Esophagus squamous epithelium (tissue), 5 donors: ENCODE measurements around the gene SLC28A3. TPM values are rescaled to one million over a fixed set of nuclear protein-coding genes. Genes with fewer than 3 reads are reported as not detected.

Source experiments
- DNase-seq: peaks from one replicate; lab custom pipeline; 2025; lab: John Stamatoyannopoulos, UW
- H3K27ac ChIP-seq, 4 donors: fragments of 200-600 bp; sonication (generic); one replicate each; pipeline ENCODE4 v1.5.1; 2016 to 2019; ENCODE audit warnings: mild to moderate bottlenecking in 1 of 4
- H3K27me3 ChIP-seq, 4 donors: fragments of 200-600 bp; sonication (generic); 1 replicate in 3 of 4; 2 replicates in 1 of 4; pipeline versions ENCODE4 v1.5.1 to v1.6.0; 2017 to 2021; ENCODE audit warnings: antibody characterized with exemption in 1 of 4
- H3K36me3 ChIP-seq, 3 donors: fragments of 200-600 bp; sonication (generic); one replicate each; pipeline ENCODE4 v1.5.1; 2016 to 2019
- H3K4me1 ChIP-seq, 3 donors: fragments of 200-600 bp; sonication (generic); one replicate each; pipeline ENCODE4 v1.5.1; 2017 to 2019
- H3K4me3 ChIP-seq, 4 donors: fragments of 200-600 bp; sonication (generic); 1 replicate in 3 of 4; 2 replicates in 1 of 4; pipeline ENCODE4 v1.5.1; 2016 to 2019; ENCODE audit warnings: mild to moderate bottlenecking in 2 of 4, moderate library complexity in 1 of 4
- H3K9me3 ChIP-seq, 3 donors: fragments of 200-600 bp; sonication (generic); one replicate each; pipeline ENCODE4 v1.5.1; 2016 to 2019
- CTCF ChIP-seq, 6 experiments: fragments of 450-650 bp in 4 of 6; fragments of 200-600 bp in 2 of 6; sonication (generic) in 2 of 6; IDR thresholded peaks; one replicate each; pipeline ENCODE4 v1.5.1; 2016 to 2019; ENCODE audit warnings: antibody characterized with exemption in 6 of 6, mild to moderate bottlenecking in 4 of 6, moderate library complexity in 4 of 6
- POLR2A ChIP-seq, 4 donors: fragments of 450-650 bp; IDR thresholded peaks; one replicate each; pipeline ENCODE4 v1.6.1; 2017; ENCODE audit warnings: antibody characterized with exemption in 4 of 4, mild to moderate bottlenecking in 4 of 4, moderate library complexity in 3 of 4
- WGBS, 2 donors: methylation state at CpG; one replicate each; pipeline ENCODE4 v1.1.5; 2018; 5-methylcytosine and 5-hydroxymethylcytosine counted together
- intact Hi-C: fragments of 100-400 bp; cut with DNase I; formaldehyde crosslinking; loops from one replicate; pipeline ENCODE4 v1.15.0; 2022
- total RNA-seq, 4 donors: library from RNA; depleted of rRNA; stranded (reverse); fragments of >200 nt; gene quantifications; one replicate each; pipeline ENCODE4 v1.1.0, GENCODE V29; 2016
- donor health status: DM: yes; HTN: yes; CAD: no.

The SLC28A3 gene
- total RNA-seq, 4 donors from 2014 or later: 0.95 to 16.1 (median 2.7) TPM

GRCh38 chr9:84238652-84239051 lies 101.9 kb downstream of the SLC28A3 start:
- H3K36me3 ChIP-seq: no peaks in the 10 kb centered on the region
- 71 to 79% methylated on average over 4 of the region's 4 CpGs for WGBS, 2 donors
- H3K27me3 ChIP-seq: no peaks in the 10 kb centered on the region
- no peak for DNase-seq
- H3K4me3 ChIP-seq: no peak overlapping the region
- no peaks in the 10 kb centered on the region for H3K9me3 ChIP-seq
- H3K4me1 ChIP-seq: no peaks in the 10 kb centered on the region
- no peak overlapping the region for H3K27ac ChIP-seq
- intact Hi-C loops: no loop called here
- TF ChIP-seq CTCF (IDR thresholded peaks at IDR 0.05) (peak in 1 of 6 experiments; percentile 25), POLR2A (IDR thresholded peaks at IDR 0.05) (no peak)

GRCh38 chr9:84235511-84235910 lies 105.0 kb downstream of the SLC28A3 start:
- no peaks in the 10 kb centered on the region for H3K36me3 ChIP-seq
- no peaks in the 10 kb centered on the region for H3K27me3 ChIP-seq
- intact Hi-C loops: no loop called here
- no peak for TF ChIP-seq POLR2A (IDR thresholded peaks at IDR 0.05)
- TF ChIP-seq CTCF (IDR thresholded peaks at IDR 0.05): no peak
- no peak for DNase-seq
- WGBS, 2 donors: 80 to 100% methylated on average over 2 to 4 of the region's 4 CpGs
- no peak overlapping the region for H3K27ac ChIP-seq
- H3K9me3 ChIP-seq: no peaks in the 10 kb centered on the region
- H3K4me1 ChIP-seq: no peaks in the 10 kb centered on the region
- no peak overlapping the region for H3K4me3 ChIP-seq

- Histone ChIP-seq H3K27me3 (no peaks in the 10 kb centered on the region), H3K9me3 (no peaks in the 10 kb centered on the region), H3K4me3 (no peak overlapping the region), H3K4me1 (no peaks in the 10 kb centered on the region), H3K27ac (no peak overlapping the region), H3K36me3 (no peaks in the 10 kb centered on the region)
- DNase-seq: no peak
- intact Hi-C loops: no loop called here
- 39 to 53% methylated on average over 4 to 6 of the region's 6 CpGs for WGBS, 2 donors
- TF ChIP-seq CTCF (IDR thresholded peaks at IDR 0.05) (no peak), POLR2A (IDR thresholded peaks at IDR 0.05) (no peak)
These were observed 110.0 kb downstream of the SLC28A3 start for GRCh38 chr9:84230355-84231145.

GRCh38 chr9:84229191-84229590 lies 111.4 kb downstream of the SLC28A3 start:
- H3K9me3 ChIP-seq: no peaks in the 10 kb centered on the region
- no peaks in the 10 kb centered on the region for H3K4me1 ChIP-seq
- 43 to 60% methylated on average over 4 of the region's 4 CpGs for WGBS, 2 donors
- H3K36me3 ChIP-seq: no peaks in the 10 kb centered on the region
- H3K27me3 ChIP-seq: no peaks in the 10 kb centered on the region
- TF ChIP-seq POLR2A (IDR thresholded peaks at IDR 0.05) (no peak), CTCF (IDR thresholded peaks at IDR 0.05) (no peak)
- H3K27ac ChIP-seq: no peak overlapping the region
- DNase-seq: no peak
- no peak overlapping the region for H3K4me3 ChIP-seq
- intact Hi-C loops: no loop called here

GRCh38 chr9:84228130-84228720 lies 112.3 kb downstream of the SLC28A3 start:
- H3K9me3 ChIP-seq: no peaks in the 10 kb centered on the region
- H3K27ac ChIP-seq: no peak overlapping the region
- H3K36me3 ChIP-seq: no peaks in the 10 kb centered on the region
- no peaks in the 10 kb centered on the region for H3K27me3 ChIP-seq
- DNase-seq: no peak
- no peaks in the 10 kb centered on the region for H3K4me1 ChIP-seq
- H3K4me3 ChIP-seq: no peak overlapping the region
- 61 to 89% methylated on average over 5 of the region's 5 CpGs for WGBS, 2 donors
- TF ChIP-seq CTCF (IDR thresholded peaks at IDR 0.05) (no peak), POLR2A (IDR thresholded peaks at IDR 0.05) (no peak)
- intact Hi-C loops: no loop called here
